H1 (cell line): Measurements from ENCODE around the gene SLC7A9. TPM values are rescaled to one million over a fixed set of nuclear protein-coding genes. Genes with fewer than 3 reads are reported as not detected.

Experiments used
- CTCF ChIA-PET: fragments of 300-600 bp; sonication (Branson Sonifier 250); formaldehyde crosslinking; loops from one replicate; lab custom pipeline; 2021; ENCODE audit not compliant: partially characterized antibody; lab: Charles Lee
- POLR2A ChIA-PET: fragments of 300-600 bp; sonication (Branson Sonifier 250); formaldehyde crosslinking; loops from one replicate; lab custom pipeline; 2021; ENCODE audit warnings: inconsistent platforms; ENCODE audit not compliant: partially characterized antibody; lab: Charles Lee
- DNase-seq, 2 experiments: peaks; one replicate each; pipeline versions ENCODE4 v3.0.0 to v3.0.0-alpha.2; 2010 to 2022; ENCODE audit warnings: low spot score in 2 of 2, low read depth in 1 of 2, mixed read lengths in 1 of 2
- FAIRE-seq: peaks from 2 replicates; lab custom pipeline; 2011; peaks lifted over from hg19 to GRCh38; lab: Jason Lieb, UNC
- H2AFZ ChIP-seq: 2 replicates; pipeline ENCODE4 v1.8.1; 2012; ENCODE audit warnings: low read length, inconsistent platforms
- H2AK5ac ChIP-seq: 2 replicates; pipeline ENCODE4 v1.6.1; 2013; ENCODE audit warnings: low read depth, low read length
- H2BK120ac ChIP-seq: replicated peaks from 2 replicates; pipeline ENCODE3; 2013; ENCODE audit warnings: low read depth, low read length, inconsistent platforms
- H2BK12ac ChIP-seq: 2 replicates; pipeline ENCODE4 v1.6.1; 2013; ENCODE audit warnings: low read depth, low read length
- H2BK15ac ChIP-seq: 2 replicates; pipeline ENCODE4 v1.6.1; 2013; ENCODE audit warnings: low read length
- H2BK20ac ChIP-seq: 2 replicates; pipeline ENCODE4 v1.6.1; 2013; ENCODE audit warnings: low read length
- H2BK5ac ChIP-seq: 2 replicates; pipeline ENCODE4 v1.6.1; 2013; ENCODE audit warnings: low read depth, low read length
- H3K14ac ChIP-seq: 2 replicates; pipeline ENCODE4 v1.6.1; 2013; ENCODE audit warnings: inconsistent platforms; ENCODE audit not compliant: insufficient read length
- H3K18ac ChIP-seq: 2 replicates; pipeline ENCODE4 v1.6.1; 2013; ENCODE audit warnings: low read length; ENCODE audit errors: extremely low read depth
- H3K23ac ChIP-seq: 2 replicates; pipeline ENCODE4 v1.6.1; 2013; ENCODE audit warnings: inconsistent platforms; ENCODE audit not compliant: insufficient read length
- H3K23me2 ChIP-seq: 2 replicates; pipeline ENCODE4 v1.6.1; 2013; ENCODE audit warnings: low read depth, low read length
- H3K27ac ChIP-seq: 2 replicates; pipeline ENCODE4 v1.6.1; 2011; ENCODE audit warnings: low read depth, low read length, inconsistent platforms
- H3K27me3 ChIP-seq, 4 experiments: replicated peaks in 1 of 4; 1 replicate in 1 of 4; 2 replicates in 3 of 4; pipeline versions ENCODE4 v1.6.1 to v1.8.1; 2011 to 2013; ENCODE audit warnings: low read length in 3 of 4, mild to moderate bottlenecking in 3 of 4, inconsistent platforms in 2 of 4, mixed read lengths in 2 of 4, moderate library complexity in 1 of 4; ENCODE audit not compliant: control insufficient read depth in 3 of 4, insufficient read depth in 3 of 4; ENCODE audit errors: extremely low read depth in 1 of 4
- H3K36me3 ChIP-seq, 4 experiments: 2 replicates each; pipeline versions ENCODE4 v1.6.1 to v1.8.1; 2011 to 2013; ENCODE audit warnings: mild to moderate bottlenecking in 4 of 4, low read length in 3 of 4, moderate library complexity in 2 of 4, control low read depth in 1 of 4, inconsistent platforms in 1 of 4; ENCODE audit not compliant: insufficient read depth in 4 of 4, control insufficient read depth in 2 of 4
- H3K4ac ChIP-seq: replicated peaks from 2 replicates; pipeline ENCODE3; 2013; ENCODE audit warnings: low read length, low read depth, mixed read lengths, inconsistent platforms; ENCODE audit not compliant: insufficient read length
- H3K4me1 ChIP-seq, 4 experiments: replicated peaks in 1 of 4; 1 replicate in 1 of 4; 2 replicates in 3 of 4; pipeline versions ENCODE4 v1.6.1 to v1.8.1; 2011 to 2013; ENCODE audit warnings: low read length in 3 of 4, inconsistent platforms in 2 of 4, mixed read lengths in 1 of 4; ENCODE audit not compliant: insufficient read depth in 4 of 4, control insufficient read depth in 3 of 4
- H3K4me2 ChIP-seq, 2 experiments: 2 replicates each; pipeline versions ENCODE4 v1.6.1 to v1.8.1; 2011 to 2013; ENCODE audit warnings: low read depth in 2 of 2, low read length in 2 of 2, control low read depth in 1 of 2, inconsistent platforms in 1 of 2, mild to moderate bottlenecking in 1 of 2; ENCODE audit not compliant: insufficient read depth in 1 of 2
- H3K4me3 ChIP-seq, 4 experiments: fragments of 200-600, 300-600 bp in 1 of 4; sonication (generic), shearing (Covaris generic), sonication (Bioruptor Twin) in 1 of 4; 2 replicates each; pipeline versions ENCODE4 v1.5.1 to v1.8.1; 2011 to 2016; ENCODE audit warnings: low read length in 4 of 4, low read depth in 3 of 4, control low read depth in 2 of 4, inconsistent platforms in 2 of 4, mild to moderate bottlenecking in 2 of 4, mixed read lengths in 1 of 4, moderate library complexity in 1 of 4; ENCODE audit not compliant: insufficient read depth in 2 of 4; ENCODE audit errors: extremely low read depth in 1 of 4
- H3K56ac ChIP-seq: replicated peaks from 2 replicates; pipeline ENCODE3; 2013; ENCODE audit warnings: low read depth, mild to moderate bottlenecking, mixed read lengths, low read length, inconsistent platforms; ENCODE audit not compliant: insufficient read length
- H3K79me1 ChIP-seq: 2 replicates; pipeline ENCODE4 v1.6.1; 2013; ENCODE audit warnings: low read depth, low read length, control low read depth
- H3K79me2 ChIP-seq, 2 experiments: 2 replicates each; pipeline versions ENCODE4 v1.6.1 to v1.8.1; 2012 to 2013; ENCODE audit warnings: low read length in 2 of 2, mild to moderate bottlenecking in 2 of 2, inconsistent platforms in 1 of 2; ENCODE audit not compliant: insufficient read depth in 2 of 2, control insufficient read depth in 1 of 2
- H3K9ac ChIP-seq, 4 experiments: replicated peaks in 1 of 4; 1 replicate in 1 of 4; 2 replicates in 3 of 4; pipeline versions ENCODE4 v1.6.1 to v1.8.1; 2011 to 2013; ENCODE audit warnings: low read depth in 3 of 4, low read length in 3 of 4, control low read depth in 2 of 4, mild to moderate bottlenecking in 2 of 4, moderate library complexity in 2 of 4, inconsistent platforms in 1 of 4; ENCODE audit errors: extremely low read depth in 1 of 4
- H3K9me3 ChIP-seq, 2 experiments: 2 replicates each; pipeline versions ENCODE4 v1.6.1 to v1.8.1; 2012 to 2013; ENCODE audit warnings: mild to moderate bottlenecking in 2 of 2, moderate library complexity in 2 of 2, control low read depth in 1 of 2, inconsistent platforms in 1 of 2, low read depth in 1 of 2, low read length in 1 of 2, mixed read lengths in 1 of 2; ENCODE audit not compliant: insufficient read depth in 2 of 2
- H4K20me1 ChIP-seq, 2 experiments: replicated peaks in 1 of 2; 2 replicates each; pipeline versions ENCODE3 to v1.8.1; 2011 to 2013; ENCODE audit warnings: inconsistent platforms in 2 of 2, low read length in 2 of 2, mild to moderate bottlenecking in 1 of 2; ENCODE audit not compliant: insufficient read depth in 2 of 2, control insufficient read depth in 1 of 2
- H4K5ac ChIP-seq: 2 replicates; pipeline ENCODE4 v1.6.1; 2013; ENCODE audit warnings: low read length, low read depth, mixed read lengths, inconsistent platforms; ENCODE audit not compliant: insufficient read length
- H4K8ac ChIP-seq: 2 replicates; pipeline ENCODE4 v1.8.0; 2013; ENCODE audit warnings: mild to moderate bottlenecking, moderate library complexity, low read length, inconsistent platforms; ENCODE audit not compliant: insufficient read depth; ENCODE audit errors: extremely low read depth
- H4K91ac ChIP-seq: replicated peaks from 2 replicates; pipeline ENCODE3; 2013; ENCODE audit warnings: low read length, mixed read lengths, inconsistent platforms; ENCODE audit not compliant: insufficient read length
- CHD2 ChIP-seq: IDR thresholded peaks from 2 replicates; pipeline ENCODE4 v1.6.1; 2012; ENCODE audit warnings: low read length, improper control_type of control experiment
- GABPA ChIP-seq: IDR thresholded peaks from 2 replicates; pipeline ENCODE4 v1.6.1; 2011; ENCODE audit warnings: mild to moderate bottlenecking, low read length, moderate library complexity, borderline replicate concordance; ENCODE audit not compliant: insufficient read depth
- GTF2F1 ChIP-seq: IDR thresholded peaks from 2 replicates; pipeline ENCODE4 v1.6.1; 2012; ENCODE audit warnings: low read depth, low read length, improper control_type of control experiment, borderline replicate concordance
- PHF8 ChIP-seq: fragments of 200-600 bp; sonication (generic); conservative IDR thresholded peaks from 2 replicates; pipeline ENCODE4 v1.7.1; 2012; ENCODE audit warnings: low read depth, mild to moderate bottlenecking, inconsistent platforms, low read length, moderate library complexity
- POLR2A ChIP-seq, 2 experiments: IDR thresholded peaks; 1 replicate in 1 of 2; 2 replicates in 1 of 2; pipeline ENCODE4 v1.6.1; 2011; ENCODE audit warnings: low read depth in 2 of 2, low read length in 2 of 2, mild to moderate bottlenecking in 2 of 2; ENCODE audit errors: control extremely low read depth in 1 of 2
- RFX5 ChIP-seq: IDR thresholded peaks from 2 replicates; pipeline ENCODE4 v1.6.1; 2011; ENCODE audit warnings: low read depth, low read length, improper control_type of control experiment, borderline replicate concordance
- SP1 ChIP-seq: IDR thresholded peaks from 2 replicates; pipeline ENCODE4 v1.6.1; 2011; ENCODE audit warnings: low read depth, low read length
- WGBS, 2 experiments: shearing (Covaris generic) in 1 of 2; methylation state at CpG; one replicate each; pipeline versions ENCODE4 v1.1.6 to v1.1.7; 2013 to 2015; ENCODE audit warnings: low lambda C conversion rate in 2 of 2, mixed read lengths in 2 of 2, inconsistent platforms in 1 of 2, low coverage in 1 of 2, missing lambda C conversion rate in 1 of 2; ENCODE audit not compliant: insufficient replicate concordance in 2 of 2, insufficient coverage in 1 of 2, insufficient read length in 1 of 2; ENCODE audit errors: extremely low coverage in 1 of 2, missing lambda C conversion rate in 1 of 2; 5-methylcytosine and 5-hydroxymethylcytosine counted together
- polyA plus RNA-seq, 7 experiments: library from polyadenylated mRNA; depleted of rRNA in 3 of 7; stranded (reverse) in 5 of 7; unstranded in 2 of 7; fragments of >200 nt in 5 of 7; fragments of 200-250 nt in 2 of 7; gene quantifications; 1 replicate in 5 of 7; 2 replicates in 1 of 7; 4 replicates in 1 of 7; pipeline versions ENCODE4 v1.2.1 to v1.2.3, GENCODE V29; 2011 to 2013; ENCODE audit warnings: missing spikeins in 2 of 7, mixed read lengths in 2 of 7
- total RNA-seq: library from RNA; stranded (reverse); fragmentation: NEBNext Ultra II Directional; extraction: Animal tissue kit (Norgen Biotek cat#: 25700); gene quantifications from 2 replicates; pipeline ENCODE4 v1.2.1, GENCODE V29; 2021

Gene SLC7A9
- total and polyA plus RNA-seq, 2 of the 8 experiments (the other 6 are each of a cell fraction or from before 2014, with no cell fraction given): 0.15 TPM; not detected in 1

GRCh38 chr19:32817569-32818476 is 51.7 kb downstream of the SLC7A9 start:
- no peak overlapping the region for H4K5ac ChIP-seq
- H2BK12ac ChIP-seq: peak overlapping the region; percentile 72; the same call in 1 of the 2 replicates
- peak overlapping the region; percentile 81; the same call in 1 of the 2 replicates for H2BK15ac ChIP-seq
- no peak for TF ChIP-seq POLR2A (IDR thresholded peaks at IDR 0.05; ENCODE audit: control extremely low read depth in 1 of 2, low read depth in 2 of 2, low read length in 2 of 2)
- no peak for TF ChIP-seq GABPA
- no peak for TF ChIP-seq SP1
- TF ChIP-seq CHD2: no peak
- TF ChIP-seq RFX5: no peak
- TF ChIP-seq GTF2F1: no peak
- no peak for TF ChIP-seq PHF8
- peaks cover 0 to 4% (median 0%) of the 10 kb centered on the region in 4 experiments; a peak in 1 of 7 replicates for H3K27me3 ChIP-seq
- no peaks in the 10 kb centered on the region for H4K20me1 ChIP-seq
- 0 out of 2 replicates have a peak overlapping the region, but pooled peaks have one; percentile 48 for H3K18ac ChIP-seq
- no peak overlapping the region for H3K14ac ChIP-seq
- no peak overlapping the region for H2BK120ac ChIP-seq
- peak overlapping the region; percentile 41 for H4K91ac ChIP-seq
- no peaks in the 10 kb centered on the region for H3K79me1 ChIP-seq
- H3K27ac ChIP-seq: no peak overlapping the region
- no peaks in the 10 kb centered on the region for H3K9me3 ChIP-seq
- peaks cover 0 to 18% (median 8%) of the 10 kb centered on the region in 4 experiments; a peak in 5 of 7 replicates for H3K4me1 ChIP-seq
- FAIRE-seq: no peak
- H3K56ac ChIP-seq: no peak overlapping the region
- 0 out of 2 replicates have a peak overlapping the region, but pooled peaks have one; percentile 28 for H2AK5ac ChIP-seq
- H2BK20ac ChIP-seq: peak overlapping the region; percentile 40
- H3K79me2 ChIP-seq: no peaks in the 10 kb centered on the region
- CTCF ChIA-PET: interaction anchor here (0.6 to 1.4 kb wide), 5 partner anchors 11 to 341 kb away, joined by 3 to 4 read pairs (median 3); no protein-coding TSS in a partner anchor
- H3K9ac ChIP-seq: no peak overlapping the region
- no peaks in the 10 kb centered on the region for H3K36me3 ChIP-seq
- no peak for DNase-seq
- no peaks in the 10 kb centered on the region for H3K23me2 ChIP-seq
- WGBS, 2 experiments: 91% methylated on average over 17 of the region's 17 CpGs; no CpG with 5 or more reads in 1 of the 2 experiments
- POLR2A ChIA-PET: no interaction called here
- H4K8ac ChIP-seq: no peak overlapping the region
- peak overlapping the region in 1 of 2 experiments; percentile 60; a peak in 1 of 4 replicates for H3K4me2 ChIP-seq
- no peak overlapping the region for H3K23ac ChIP-seq
- 0 out of 2 replicates have a peak overlapping the region, but pooled peaks have one; percentile 60 for H2AFZ ChIP-seq
- peak overlapping the region; percentile 66; the same call in 1 of the 2 replicates for H2BK5ac ChIP-seq
- H3K4ac ChIP-seq: no peak overlapping the region
- no peak overlapping the region for H3K4me3 ChIP-seq
